Measurements from ENCODE around the gene HK2.

DNA sequence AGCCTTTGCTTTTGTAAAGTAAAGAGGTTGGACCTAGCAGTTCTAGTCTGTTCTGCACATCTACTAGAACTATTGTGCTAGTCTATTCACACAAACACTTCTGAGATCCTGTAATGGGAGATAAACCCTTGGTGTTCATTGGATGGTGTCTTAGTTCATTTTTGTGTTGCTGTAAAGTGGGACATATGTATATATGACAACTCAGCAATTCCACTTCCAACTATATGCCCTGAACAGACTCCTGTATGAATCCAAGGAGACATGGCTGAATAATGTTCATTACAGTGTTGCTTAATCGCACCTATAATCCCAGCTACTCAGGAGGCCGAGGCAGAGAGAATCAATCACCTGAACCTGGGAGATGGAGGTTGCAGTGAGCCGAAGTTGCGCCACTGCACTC, 23.3 kb downstream of the HK2 start:
- no peak for TF ChIP-seq POLR2A (IDR thresholded peaks at IDR 0.05; ENCODE audit: low read depth, low read length)
- TF ChIP-seq JUN (IDR thresholded peaks at IDR 0.05; ENCODE audit: borderline replicate concordance, insufficient read depth, insufficient read length, low read depth): no peak
- TF ChIP-seq, protein P1, sequence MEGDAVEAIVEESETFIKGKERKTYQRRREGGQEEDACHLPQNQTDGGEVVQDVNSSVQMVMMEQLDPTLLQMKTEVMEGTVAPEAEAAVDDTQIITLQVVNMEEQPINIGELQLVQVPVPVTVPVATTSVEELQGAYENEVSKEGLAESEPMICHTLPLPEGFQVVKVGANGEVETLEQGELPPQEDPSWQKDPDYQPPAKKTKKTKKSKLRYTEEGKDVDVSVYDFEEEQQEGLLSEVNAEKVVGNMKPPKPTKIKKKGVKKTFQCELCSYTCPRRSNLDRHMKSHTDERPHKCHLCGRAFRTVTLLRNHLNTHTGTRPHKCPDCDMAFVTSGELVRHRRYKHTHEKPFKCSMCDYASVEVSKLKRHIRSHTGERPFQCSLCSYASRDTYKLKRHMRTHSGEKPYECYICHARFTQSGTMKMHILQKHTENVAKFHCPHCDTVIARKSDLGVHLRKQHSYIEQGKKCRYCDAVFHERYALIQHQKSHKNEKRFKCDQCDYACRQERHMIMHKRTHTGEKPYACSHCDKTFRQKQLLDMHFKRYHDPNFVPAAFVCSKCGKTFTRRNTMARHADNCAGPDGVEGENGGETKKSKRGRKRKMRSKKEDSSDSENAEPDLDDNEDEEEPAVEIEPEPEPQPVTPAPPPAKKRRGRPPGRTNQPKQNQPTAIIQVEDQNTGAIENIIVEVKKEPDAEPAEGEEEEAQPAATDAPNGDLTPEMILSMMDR (IDR thresholded peaks at IDR 0.05; ENCODE audit: extremely low read depth in 1 of 2, insufficient read depth in 1 of 2, low read depth in 1 of 2, low read length in 2 of 2): no peak
- no peak for TF ChIP-seq EZH2 (IDR thresholded peaks at IDR 0.05; ENCODE audit: borderline replicate concordance, low read depth, low read length, severe bottlenecking)
- no peak for TF ChIP-seq MYC (IDR thresholded peaks at IDR 0.05; ENCODE audit: low read depth, low read length)
- TF ChIP-seq POLR2AphosphoS5 (IDR thresholded peaks at IDR 0.05; ENCODE audit: insufficient read depth, low read depth, low read length): no peak
- TF ChIP-seq, protein P2, sequence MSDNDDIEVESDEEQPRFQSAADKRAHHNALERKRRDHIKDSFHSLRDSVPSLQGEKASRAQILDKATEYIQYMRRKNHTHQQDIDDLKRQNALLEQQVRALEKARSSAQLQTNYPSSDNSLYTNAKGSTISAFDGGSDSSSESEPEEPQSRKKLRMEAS (IDR thresholded peaks at IDR 0.05; ENCODE audit: insufficient read depth, insufficient read length): no peak
- no peak for TF ChIP-seq GATA2 (IDR thresholded peaks at IDR 0.05; ENCODE audit: insufficient read depth, insufficient read length, low read depth, low read length)
